Lower lobe of right lung (tissue), 2 donors: Measurements from ENCODE around the gene ADH7. TPM values are rescaled to one million over a fixed set of nuclear protein-coding genes. Genes with fewer than 3 reads are reported as not detected.
A peak's percentile ranks its signal among the peaks of the same experiment; 100 is the strongest.
"Not testable (repeated sequence)": the region's sequence is repeated elsewhere in the genome, so short reads cannot be mapped to it uniquely, and the experiment has no call there.

ENCODE experiments used
- ATAC-seq, 2 donors: fragments of 200-7000 bp; cut with Tn5 transposase; one replicate each; pipeline ENCODE4 v1.9.1; 2020 to 2022; ENCODE audit warnings: mild to moderate bottlenecking in 2 of 2, moderate library complexity in 2 of 2
- DNase-seq: peaks from one replicate; pipeline ENCODE4 v3.0.0-alpha.2; 2020
- H3K27ac ChIP-seq: fragments of 200-600 bp; one replicate; pipeline ENCODE4 v1.8.0; 2022
- H3K27me3 ChIP-seq: fragments of 200-600 bp; one replicate; pipeline ENCODE4 v1.8.0; 2022; ENCODE audit warnings: low read depth
- H3K36me3 ChIP-seq: fragments of 200-600 bp; one replicate; pipeline ENCODE4 v1.8.0; 2022; ENCODE audit warnings: mild to moderate bottlenecking
- H3K4me1 ChIP-seq: fragments of 200-600 bp; one replicate; pipeline ENCODE4 v1.8.0; 2022
- H3K4me3 ChIP-seq: fragments of 200-600 bp; one replicate; pipeline ENCODE4 v1.8.0; 2022; ENCODE audit warnings: mild to moderate bottlenecking
- H3K9me3 ChIP-seq: fragments of 200-600 bp; one replicate; pipeline ENCODE4 v1.8.0; 2022
- CTCF ChIP-seq: fragments of 200-600 bp; IDR thresholded peaks from one replicate; pipeline ENCODE4 v1.8.0; 2022; ENCODE audit warnings: antibody characterized with exemption, mild to moderate bottlenecking
- intact Hi-C: fragments of 100-400 bp; cut with DNase I; formaldehyde crosslinking; loops from one replicate; pipeline ENCODE4 v1.11.0; 2022
- total RNA-seq: library from RNA; stranded (reverse); fragmentation: NEBNext Ultra II Directional; extraction: Animal tissue kit (Norgen Biotek cat#: 25700); gene quantifications from one replicate; pipeline ENCODE4 v1.2.1, GENCODE V29; 2021
- donor health status: DM: no; HTN: yes; CAD: no; lungs with severe emphysema.

The ADH7 gene
- total RNA-seq, 1 donor from 2014 or later, result 0.47 TPM

GRCh38 chr4:99378876-99379275 lies 56.3 kb downstream of the ADH7 start:
- H3K27ac ChIP-seq, result no peak overlapping the region
- ATAC-seq (no peak), DNase-seq (no peak)
- no peak overlapping the region for H3K4me3 ChIP-seq
- no peak for TF ChIP-seq CTCF
- H3K9me3 ChIP-seq, result peaks cover 4% of the 10 kb centered on the region
- no peaks in the 10 kb centered on the region for H3K4me1 ChIP-seq
- intact Hi-C loops, result no loop called here
- H3K27me3 ChIP-seq, result no peaks in the 10 kb centered on the region
- no peaks in the 10 kb centered on the region for H3K36me3 ChIP-seq

- peak; percentile 22 for TF ChIP-seq CTCF
Observed at GRCh38 chr4:99377341-99377740, 57.8 kb downstream of the ADH7 start.

GRCh38 chr4:99372464-99372863 lies 62.7 kb downstream of the ADH7 start:
- H3K4me1 ChIP-seq, H3K4me3 ChIP-seq, H3K27me3 ChIP-seq, intact Hi-C loops, H3K36me3 ChIP-seq, DNase-seq, ATAC-seq, H3K9me3 ChIP-seq, H3K27ac ChIP-seq: not testable (repeated sequence)

More at GRCh38 chr4:99377341-99377740, 57.8 kb downstream of the ADH7 start:
- H3K27ac ChIP-seq, ATAC-seq, H3K27me3 ChIP-seq, intact Hi-C loops, DNase-seq, H3K36me3 ChIP-seq, H3K4me1 ChIP-seq, H3K4me3 ChIP-seq: not testable (repeated sequence)
- H3K9me3 ChIP-seq, result peaks cover 10% of the 10 kb centered on the region

- H3K9me3 ChIP-seq, H3K27ac ChIP-seq, H3K4me1 ChIP-seq, ATAC-seq, intact Hi-C loops, H3K27me3 ChIP-seq, DNase-seq, H3K4me3 ChIP-seq, H3K36me3 ChIP-seq: not testable (repeated sequence)
Observed at GRCh38 chr4:99367817-99368216, 67.3 kb downstream of the ADH7 start.

- H3K4me3 ChIP-seq, result no peak overlapping the region
- peaks cover 3% of the 10 kb centered on the region for H3K9me3 ChIP-seq
- intact Hi-C loops, result no loop called here
- no peaks in the 10 kb centered on the region for H3K27me3 ChIP-seq
- no peak overlapping the region for H3K27ac ChIP-seq
- no peak for TF ChIP-seq CTCF
- H3K4me1 ChIP-seq, result no peaks in the 10 kb centered on the region
- H3K36me3 ChIP-seq, result no peaks in the 10 kb centered on the region
- DNase-seq, result no peak
- ATAC-seq, result no peak
Observed at GRCh38 chr4:99366491-99366890, 68.7 kb downstream of the ADH7 start.

- peaks cover 3% of the 10 kb centered on the region for H3K9me3 ChIP-seq
- no peaks in the 10 kb centered on the region for H3K36me3 ChIP-seq
- intact Hi-C loops, result no loop called here
- H3K27me3 ChIP-seq, result no peaks in the 10 kb centered on the region
- DNase-seq (no peak), ATAC-seq (no peak)
- TF ChIP-seq CTCF, result no peak
- no peak overlapping the region for H3K27ac ChIP-seq
- no peaks in the 10 kb centered on the region for H3K4me1 ChIP-seq
- H3K4me3 ChIP-seq, result no peak overlapping the region
Observed at GRCh38 chr4:99362768-99363167, 72.4 kb downstream of the ADH7 start.

Other genes with a start within 250 kb of the ADH7 start
- gene ADH6, start 216.1 kb downstream of the ADH7 start, total RNA-seq, result 0.50 TPM
- gene ADH1A, start 144.4 kb downstream of the ADH7 start, total RNA-seq, result 3.0 TPM
- 644 TPM for gene ADH1B, start 113.9 kb downstream of the ADH7 start, total RNA-seq
- 8.2 TPM for gene ADH1C, start 82.6 kb downstream of the ADH7 start, total RNA-seq
- not detected for gene C4orf17, start 75.7 kb upstream of the ADH7 start, total RNA-seq
- gene TRMT10A, start 128.7 kb upstream of the ADH7 start, total RNA-seq, result 3.7 TPM
- gene MTTP, start 139.5 kb upstream of the ADH7 start, total RNA-seq, result 0.15 TPM
- not detected for gene C4orf54, start 222.5 kb upstream of the ADH7 start, total RNA-seq